ENCODE results near the gene B4GALT6.

GRCh38 chr18:31606265-31606664 lies 78.1 kb downstream of the B4GALT6 start:
- TF ChIP-seq, protein P1, sequence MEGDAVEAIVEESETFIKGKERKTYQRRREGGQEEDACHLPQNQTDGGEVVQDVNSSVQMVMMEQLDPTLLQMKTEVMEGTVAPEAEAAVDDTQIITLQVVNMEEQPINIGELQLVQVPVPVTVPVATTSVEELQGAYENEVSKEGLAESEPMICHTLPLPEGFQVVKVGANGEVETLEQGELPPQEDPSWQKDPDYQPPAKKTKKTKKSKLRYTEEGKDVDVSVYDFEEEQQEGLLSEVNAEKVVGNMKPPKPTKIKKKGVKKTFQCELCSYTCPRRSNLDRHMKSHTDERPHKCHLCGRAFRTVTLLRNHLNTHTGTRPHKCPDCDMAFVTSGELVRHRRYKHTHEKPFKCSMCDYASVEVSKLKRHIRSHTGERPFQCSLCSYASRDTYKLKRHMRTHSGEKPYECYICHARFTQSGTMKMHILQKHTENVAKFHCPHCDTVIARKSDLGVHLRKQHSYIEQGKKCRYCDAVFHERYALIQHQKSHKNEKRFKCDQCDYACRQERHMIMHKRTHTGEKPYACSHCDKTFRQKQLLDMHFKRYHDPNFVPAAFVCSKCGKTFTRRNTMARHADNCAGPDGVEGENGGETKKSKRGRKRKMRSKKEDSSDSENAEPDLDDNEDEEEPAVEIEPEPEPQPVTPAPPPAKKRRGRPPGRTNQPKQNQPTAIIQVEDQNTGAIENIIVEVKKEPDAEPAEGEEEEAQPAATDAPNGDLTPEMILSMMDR (conservative IDR thresholded peaks at IDR 0.05; ENCODE audit: low read length), result no peak
- TF ChIP-seq EZH2phosphoT487 (IDR thresholded peaks at IDR 0.05; ENCODE audit: borderline replicate concordance), result no peak
